Endothelial cell of hepatic sinusoid (primary cell): Measurements from ENCODE around the gene NDUFAF8.

Experiments
- in situ Hi-C: cut with HindIII; loops from 2 replicates; pipeline ENCODE4 v1.10.0; 2017; ENCODE audit warnings: low sequenced_read_pairs

NDUFAF8 gene

GRCh38 chr17:81250286-81251093, 11.4 kb downstream of the NDUFAF8 start:
- in situ Hi-C loops: no loop called here

GRCh38 chr17:81251094-81251708, 12.1 kb downstream of the NDUFAF8 start:
- in situ Hi-C loops: no loop called here

GRCh38 chr17:81251709-81252301, 12.7 kb downstream of the NDUFAF8 start:
- in situ Hi-C loops: no loop called here

- in situ Hi-C loops: no loop called here
Measured at GRCh38 chr17:81252326-81252986, 13.3 kb downstream of the NDUFAF8 start.

GRCh38 chr17:81252987-81253329, 13.8 kb downstream of the NDUFAF8 start:
- in situ Hi-C loops: no loop called here

- in situ Hi-C loops: no loop called here
Measured at GRCh38 chr17:81253358-81254131, 14.4 kb downstream of the NDUFAF8 start.

GRCh38 chr17:81254955-81255717, 16.0 kb downstream of the NDUFAF8 start:
- in situ Hi-C loops: no loop called here

GRCh38 chr17:81256616-81257015, 17.5 kb downstream of the NDUFAF8 start:
- in situ Hi-C loops: no loop called here

GRCh38 chr17:81257533-81257932, 18.4 kb downstream of the NDUFAF8 start:
- in situ Hi-C loops: no loop called here

- in situ Hi-C loops: no loop called here
Measured at GRCh38 chr17:81258292-81258691, 19.2 kb downstream of the NDUFAF8 start.

- in situ Hi-C loops: no loop called here
Measured at GRCh38 chr17:81259058-81259605, 20.0 kb downstream of the NDUFAF8 start.

GRCh38 chr17:81260171-81260570, 21.1 kb downstream of the NDUFAF8 start:
- in situ Hi-C loops: no loop called here

GRCh38 chr17:81260641-81261040, 21.5 kb downstream of the NDUFAF8 start:
- in situ Hi-C loops: no loop called here

- in situ Hi-C loops: no loop called here
Measured at GRCh38 chr17:81261096-81261495, 22.0 kb downstream of the NDUFAF8 start.

GRCh38 chr17:81261582-81262336, 22.6 kb downstream of the NDUFAF8 start:
- in situ Hi-C loops: no loop called here

GRCh38 chr17:81263371-81264181, 24.5 kb downstream of the NDUFAF8 start:
- in situ Hi-C loops: no loop called here

GRCh38 chr17:81264640-81265039, 25.5 kb downstream of the NDUFAF8 start:
- in situ Hi-C loops: no loop called here

GRCh38 chr17:81265576-81265975, 26.5 kb downstream of the NDUFAF8 start:
- in situ Hi-C loops: no loop called here
